GM12878 (cell line): ENCODE measurements around the gene OLFML2A.

Experiments
- CHD4 ChIP-seq: fragments of 200-600 bp; sonication (generic); IDR thresholded peaks from 2 replicates; pipeline ENCODE4 v1.6.1; 2016; ENCODE audit warnings: mild to moderate bottlenecking
- CREB1 ChIP-seq: IDR thresholded peaks from 2 replicates; pipeline ENCODE4 v1.6.1; 2012; ENCODE audit warnings: low read depth, mild to moderate bottlenecking, inconsistent platforms
- HCFC1 ChIP-seq: fragments of 150-350 bp; IDR thresholded peaks from 2 replicates; pipeline ENCODE4 v1.6.1; 2014; ENCODE audit warnings: low read length
- NR2C2 ChIP-seq: IDR thresholded peaks from 2 replicates; pipeline ENCODE4 v1.6.1; 2011; ENCODE audit warnings: borderline replicate concordance, low read depth; ENCODE audit not compliant: control insufficient read depth, insufficient read length
- POLR2A ChIP-seq: IDR thresholded peaks from 2 replicates; pipeline ENCODE4 v1.6.1; 2011; ENCODE audit warnings: low read depth, mild to moderate bottlenecking, low read length
- RAD21 ChIP-seq: IDR thresholded peaks from 2 replicates; pipeline ENCODE4 v1.6.1; 2011; ENCODE audit warnings: mild to moderate bottlenecking, low read depth, low read length, moderate library complexity; ENCODE audit not compliant: insufficient read depth
- RFX5 ChIP-seq: IDR thresholded peaks from 2 replicates; pipeline ENCODE4 v1.6.1; 2011; ENCODE audit warnings: low read depth, low read length, improper control_type of control experiment
- SRF ChIP-seq, 2 experiments: IDR thresholded peaks; 2 replicates each; pipeline ENCODE4 v1.6.1; 2011; ENCODE audit warnings: low read depth in 2 of 2, low read length in 2 of 2, mild to moderate bottlenecking in 1 of 2, moderate library complexity in 1 of 2
- SUPT20H ChIP-seq: IDR thresholded peaks from 2 replicates; pipeline ENCODE4 v1.6.1; 2011; ENCODE audit warnings: low read depth, mild to moderate bottlenecking, low read length, moderate library complexity, borderline replicate concordance; ENCODE audit not compliant: control insufficient read depth

DNA sequence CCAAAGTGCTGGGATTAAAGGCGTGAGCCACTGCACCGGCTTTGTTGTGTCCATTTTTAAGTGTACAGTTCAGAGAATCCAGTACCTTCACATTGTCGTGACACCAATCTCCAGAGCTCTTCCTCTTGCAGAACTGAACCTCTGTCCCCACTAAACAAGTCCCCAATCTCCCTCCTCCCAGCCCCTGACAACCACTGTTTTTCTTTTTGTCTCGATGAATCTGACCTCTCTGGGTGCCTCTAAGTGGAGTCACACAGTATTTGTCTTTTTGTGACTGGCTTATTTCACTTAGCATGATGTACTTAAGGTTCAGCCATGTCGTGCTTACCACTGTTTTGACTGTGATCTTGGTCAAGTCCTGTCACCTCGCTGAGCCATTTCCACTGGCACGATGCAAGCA is 77.9 kb downstream of the OLFML2A start:
- no peak for TF ChIP-seq POLR2A
- TF ChIP-seq HCFC1 = no peak
- TF ChIP-seq SUPT20H = no peak
- TF ChIP-seq CHD4 = no peak
- TF ChIP-seq RFX5 = no peak
- no peak for TF ChIP-seq CREB1
- TF ChIP-seq SRF (IDR thresholded peaks at IDR 0.05; ENCODE audit: low read depth in 2 of 2, low read length in 2 of 2) = no peak
- no peak for TF ChIP-seq NR2C2
- no peak for TF ChIP-seq RAD21
